ENCODE results near the gene HS2ST1. TPM values are rescaled to one million over a fixed set of nuclear protein-coding genes. Genes with fewer than 3 reads are reported as not detected.

Gene HS2ST1
- total and polyA plus RNA-seq, 4 donors = 4.1 to 45.3 (median 16.3) TPM

DNA sequence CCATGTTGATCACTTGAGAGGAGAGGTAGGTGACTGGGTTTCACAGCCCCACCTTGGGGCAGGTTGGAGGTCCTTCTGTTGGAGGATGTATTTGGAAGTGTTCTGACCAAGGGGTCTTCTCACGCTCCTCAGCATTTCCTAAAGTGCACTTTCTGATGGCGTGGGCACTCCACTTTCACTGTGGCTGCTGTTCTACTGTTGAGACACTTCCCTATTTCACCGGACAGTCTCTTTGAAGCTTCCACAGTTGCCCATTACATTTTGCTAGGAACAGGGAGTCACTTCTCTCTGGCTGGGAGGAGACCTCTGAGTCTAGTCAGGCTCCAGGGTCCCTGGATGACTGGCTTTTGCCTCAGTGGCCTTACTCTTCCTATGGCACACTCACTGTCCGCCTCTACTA lies 234.2 kb downstream of the HS2ST1 start:
- H3K36me3 ChIP-seq (ENCODE audit: control insufficient read depth in 4 of 4, insufficient read depth in 4 of 4, low read length in 4 of 4) = no peaks in the 10 kb centered on the region
- peak overlapping the region in 1 of 2 donors; percentile 45 for H3K27ac ChIP-seq (ENCODE audit: low read depth in 1 of 2, low read length in 1 of 2)
- no peak overlapping the region for H3K4me3 ChIP-seq
- TF ChIP-seq, protein P1, sequence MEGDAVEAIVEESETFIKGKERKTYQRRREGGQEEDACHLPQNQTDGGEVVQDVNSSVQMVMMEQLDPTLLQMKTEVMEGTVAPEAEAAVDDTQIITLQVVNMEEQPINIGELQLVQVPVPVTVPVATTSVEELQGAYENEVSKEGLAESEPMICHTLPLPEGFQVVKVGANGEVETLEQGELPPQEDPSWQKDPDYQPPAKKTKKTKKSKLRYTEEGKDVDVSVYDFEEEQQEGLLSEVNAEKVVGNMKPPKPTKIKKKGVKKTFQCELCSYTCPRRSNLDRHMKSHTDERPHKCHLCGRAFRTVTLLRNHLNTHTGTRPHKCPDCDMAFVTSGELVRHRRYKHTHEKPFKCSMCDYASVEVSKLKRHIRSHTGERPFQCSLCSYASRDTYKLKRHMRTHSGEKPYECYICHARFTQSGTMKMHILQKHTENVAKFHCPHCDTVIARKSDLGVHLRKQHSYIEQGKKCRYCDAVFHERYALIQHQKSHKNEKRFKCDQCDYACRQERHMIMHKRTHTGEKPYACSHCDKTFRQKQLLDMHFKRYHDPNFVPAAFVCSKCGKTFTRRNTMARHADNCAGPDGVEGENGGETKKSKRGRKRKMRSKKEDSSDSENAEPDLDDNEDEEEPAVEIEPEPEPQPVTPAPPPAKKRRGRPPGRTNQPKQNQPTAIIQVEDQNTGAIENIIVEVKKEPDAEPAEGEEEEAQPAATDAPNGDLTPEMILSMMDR (IDR thresholded peaks at IDR 0.05; ENCODE audit: control extremely low read depth, extremely low read depth) = no peak
- H3K9me3 ChIP-seq (ENCODE audit: control insufficient read depth in 4 of 4, insufficient read depth in 3 of 4, low read length in 3 of 4) = no peaks in the 10 kb centered on the region
- H3K4me1 ChIP-seq (ENCODE audit: control insufficient read depth in 5 of 5, insufficient read depth in 5 of 5, low read length in 5 of 5) = peaks cover 0 to 38% (median 10%) of the 10 kb centered on the region in 5 donors
- H3K27me3 ChIP-seq (ENCODE audit: control insufficient read depth in 3 of 3, insufficient read depth in 3 of 3, low read length in 2 of 3) = no peaks in the 10 kb centered on the region
- no peak overlapping the region for H3K9ac ChIP-seq (ENCODE audit: insufficient read depth in 1 of 2, low read length in 2 of 2)
- ATAC-seq (ENCODE audit: insufficient read depth, low FRiP score) (no peak), DNase-seq (no peak)
- 54 to 82% methylated on average over 4 of the region's 4 CpGs for WGBS, 2 donors

DNA sequence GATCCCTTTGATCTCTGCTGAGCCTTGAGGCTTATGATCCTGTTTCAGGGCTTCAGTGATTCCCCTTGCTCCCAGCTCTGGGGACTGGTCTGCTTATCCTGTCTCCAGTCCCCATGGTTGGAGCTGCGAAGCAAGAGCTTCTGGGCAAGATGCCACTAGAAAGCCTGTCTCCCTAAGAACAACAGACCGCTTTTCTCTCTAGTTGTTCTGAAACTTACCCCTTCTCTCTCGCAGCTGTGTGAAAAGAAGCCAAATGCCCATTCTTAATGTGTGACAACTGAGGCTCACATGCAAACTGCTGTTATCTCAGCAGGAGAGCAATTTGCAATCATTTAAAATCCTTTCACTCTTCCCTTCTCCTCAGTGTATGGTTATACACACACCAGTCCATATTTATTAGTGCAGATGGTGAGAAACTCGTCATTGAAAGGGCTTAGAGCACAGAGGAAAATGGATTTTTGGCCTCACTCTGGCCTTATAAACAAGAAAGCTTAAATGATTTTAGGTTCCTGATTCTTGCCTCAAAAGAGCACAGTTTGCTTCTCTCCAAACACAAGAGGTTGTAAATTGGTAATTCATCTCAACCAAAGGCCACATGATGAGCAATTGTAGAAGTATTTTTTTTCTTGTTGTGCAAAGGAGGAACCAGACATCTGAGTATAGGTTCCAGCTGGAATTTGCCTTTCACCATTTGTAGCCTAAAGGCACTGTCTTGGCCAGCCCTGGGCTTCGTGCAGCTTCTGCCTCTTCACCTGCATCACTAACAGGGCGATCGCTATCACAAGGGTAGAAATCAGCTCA lies 235.0 kb downstream of the HS2ST1 start:
- DNase-seq = peak; percentile 59 to 91 (median 84)
- WGBS, 2 donors = 82 to 85% methylated on average over 7 of the region's 7 CpGs
- Histone ChIP-seq H3K9me3 (ENCODE audit: control insufficient read depth in 4 of 4, insufficient read depth in 3 of 4, low read length in 3 of 4) (no peaks in the 10 kb centered on the region), H3K4me1 (ENCODE audit: control insufficient read depth in 5 of 5, insufficient read depth in 5 of 5, low read length in 5 of 5) (peaks cover 0 to 43% (median 8%) of the 10 kb centered on the region in 5 donors), H3K27me3 (ENCODE audit: control insufficient read depth in 3 of 3, insufficient read depth in 3 of 3, low read length in 2 of 3) (no peaks in the 10 kb centered on the region), H3K36me3 (ENCODE audit: control insufficient read depth in 4 of 4, insufficient read depth in 4 of 4, low read length in 4 of 4) (no peaks in the 10 kb centered on the region), H3K4me3 (no peak overlapping the region), H3K9ac (ENCODE audit: insufficient read depth in 1 of 2, low read length in 2 of 2) (no peak overlapping the region), H3K27ac (ENCODE audit: low read depth in 1 of 2, low read length in 1 of 2) (peak overlapping the region in 1 of 2 donors; percentile 45)
- ATAC-seq (ENCODE audit: insufficient read depth, low FRiP score) = no peak
- TF ChIP-seq, protein P1 (IDR thresholded peaks at IDR 0.05; ENCODE audit: control extremely low read depth, extremely low read depth) = no peak

DNA sequence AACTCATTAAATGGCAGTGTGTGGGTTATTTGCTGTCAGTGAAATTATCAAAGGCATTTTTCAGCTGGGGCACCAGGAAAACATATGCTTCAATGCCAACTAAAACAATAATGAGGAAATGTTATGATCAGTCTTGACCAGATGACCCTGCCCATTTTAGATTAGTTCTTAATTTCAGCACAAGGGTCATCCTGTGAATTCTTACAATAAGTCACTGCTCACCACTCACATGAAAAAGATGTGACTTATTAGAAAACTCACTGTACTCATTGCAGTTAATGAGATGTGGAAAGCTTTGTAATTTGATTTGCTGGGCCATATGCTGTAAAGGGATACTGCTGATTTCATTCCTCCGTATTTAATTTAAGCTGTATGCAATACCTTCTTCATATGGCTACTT lies 235.7 kb downstream of the HS2ST1 start:
- Histone ChIP-seq H3K27me3 (ENCODE audit: control insufficient read depth in 3 of 3, insufficient read depth in 3 of 3, low read length in 2 of 3) (no peaks in the 10 kb centered on the region), H3K27ac (ENCODE audit: low read depth in 1 of 2, low read length in 1 of 2) (no peak overlapping the region), H3K9me3 (ENCODE audit: control insufficient read depth in 4 of 4, insufficient read depth in 3 of 4, low read length in 3 of 4) (no peaks in the 10 kb centered on the region), H3K4me3 (no peak overlapping the region), H3K9ac (ENCODE audit: insufficient read depth in 1 of 2, low read length in 2 of 2) (no peak overlapping the region), H3K36me3 (ENCODE audit: control insufficient read depth in 4 of 4, insufficient read depth in 4 of 4, low read length in 4 of 4) (no peaks in the 10 kb centered on the region), H3K4me1 (ENCODE audit: control insufficient read depth in 5 of 5, insufficient read depth in 5 of 5, low read length in 5 of 5) (peaks cover 0 to 50% (median 8%) of the 10 kb centered on the region in 5 donors)
- no peak for ATAC-seq (ENCODE audit: insufficient read depth, low FRiP score)
- 89 to 90% methylated on average over 1 of the region's 1 CpG for WGBS, 2 donors
- peak in 2 of 3 donors; percentile 38 to 59 for DNase-seq
- TF ChIP-seq, protein P1 (IDR thresholded peaks at IDR 0.05; ENCODE audit: control extremely low read depth, extremely low read depth) = no peak

All from lung (tissue), 12 donors.